HG02642 (cell line): ENCODE results near the gene BICC1.

Experiments used
- ATAC-seq: cut with Tn5 transposase; IDR thresholded peaks from one replicate; pipeline ENCODE4 v1.9.1; 2021; ENCODE audit warnings: mild to moderate bottlenecking; ENCODE audit not compliant: unreplicated experiment, poor library complexity

BICC1 gene

DNA sequence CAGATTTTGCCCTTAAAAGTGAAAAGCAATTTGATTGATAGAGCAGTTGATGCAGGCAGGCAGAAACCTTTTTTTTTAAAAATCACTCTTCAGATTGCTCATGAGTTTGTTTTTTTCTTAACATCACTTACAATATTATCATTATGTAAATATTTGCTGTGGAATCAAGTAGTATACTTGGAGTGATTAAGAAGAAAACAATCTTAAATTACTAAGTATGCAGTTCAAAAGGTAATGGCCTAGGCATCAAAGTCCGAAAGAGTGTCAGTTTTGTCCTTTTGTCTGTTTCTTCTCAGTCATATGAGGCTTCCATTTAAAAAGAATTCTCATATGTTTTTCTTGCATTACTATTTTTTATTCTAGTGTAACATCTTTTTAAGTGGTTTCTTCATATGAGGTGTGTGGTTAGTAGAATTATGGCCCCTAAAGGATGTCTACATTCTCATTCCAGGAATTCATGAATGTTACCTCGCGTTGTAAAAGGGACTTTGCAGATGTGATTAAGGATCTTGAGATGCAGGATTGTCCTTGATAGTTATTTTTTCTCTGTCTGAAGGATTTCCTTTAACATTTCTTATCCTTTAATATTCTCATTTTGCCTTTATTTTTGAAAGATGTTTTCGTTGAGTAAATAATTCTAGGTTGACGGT lies 44.0 kb downstream of the BICC1 start:
- no peak for ATAC-seq

GRCh38 chr10:58557714-58558113 lies 45.0 kb downstream of the BICC1 start:
- ATAC-seq = no peak

- ATAC-seq = no peak
These were observed 47.4 kb downstream of the BICC1 start for GRCh38 chr10:58560068-58560467.

DNA sequence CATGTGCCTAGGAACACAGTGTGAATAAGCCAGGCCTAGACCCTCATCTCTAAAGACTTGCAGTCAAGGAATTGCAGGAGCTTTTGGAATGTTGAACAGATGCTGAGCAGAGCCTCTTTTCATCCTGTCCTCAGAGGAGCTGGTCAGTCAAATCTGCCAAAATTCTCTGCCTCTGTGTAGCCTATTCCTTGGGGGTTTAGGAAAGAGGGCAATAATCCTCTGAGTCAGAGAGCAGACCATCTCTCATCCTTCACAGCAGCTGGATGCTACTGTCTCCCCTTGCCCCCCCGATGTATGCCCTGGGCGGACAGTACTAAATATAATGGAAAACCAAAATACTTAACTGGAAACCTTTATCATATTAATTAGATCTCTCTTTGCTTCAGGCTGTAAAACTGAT lies 52.6 kb downstream of the BICC1 start:
- no peak for ATAC-seq

- ATAC-seq = no peak
These were observed 55.0 kb downstream of the BICC1 start for GRCh38 chr10:58567652-58568051.

DNA sequence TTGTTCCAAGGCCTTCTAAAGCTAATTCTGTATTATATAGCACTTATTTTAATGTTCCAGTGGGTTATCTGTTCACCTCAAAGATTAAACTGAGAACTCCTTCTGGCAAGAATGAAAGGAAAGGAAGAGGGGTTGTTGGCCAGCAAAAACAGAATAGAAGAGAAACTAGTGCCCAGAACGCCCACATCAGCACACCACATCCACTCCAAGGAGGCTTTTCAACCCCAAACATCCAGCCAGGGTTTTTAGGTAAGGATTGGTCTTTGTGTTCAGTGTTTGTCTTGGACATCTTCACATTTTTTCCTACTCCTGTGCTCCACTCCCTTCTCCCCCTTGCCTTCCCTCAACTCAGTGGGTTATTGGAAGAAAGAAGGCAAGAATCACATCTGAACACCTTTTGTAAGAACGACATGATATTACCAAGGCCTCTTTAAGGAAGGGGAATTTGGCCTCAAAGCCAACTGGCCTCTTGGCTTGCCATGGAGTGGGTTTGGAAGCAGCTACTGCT lies 55.8 kb downstream of the BICC1 start:
- no peak for ATAC-seq

- ATAC-seq = no peak
These were observed 57.6 kb downstream of the BICC1 start for GRCh38 chr10:58570307-58570723.

- no peak for ATAC-seq
These were observed 58.3 kb downstream of the BICC1 start for GRCh38 chr10:58570979-58571378.

DNA sequence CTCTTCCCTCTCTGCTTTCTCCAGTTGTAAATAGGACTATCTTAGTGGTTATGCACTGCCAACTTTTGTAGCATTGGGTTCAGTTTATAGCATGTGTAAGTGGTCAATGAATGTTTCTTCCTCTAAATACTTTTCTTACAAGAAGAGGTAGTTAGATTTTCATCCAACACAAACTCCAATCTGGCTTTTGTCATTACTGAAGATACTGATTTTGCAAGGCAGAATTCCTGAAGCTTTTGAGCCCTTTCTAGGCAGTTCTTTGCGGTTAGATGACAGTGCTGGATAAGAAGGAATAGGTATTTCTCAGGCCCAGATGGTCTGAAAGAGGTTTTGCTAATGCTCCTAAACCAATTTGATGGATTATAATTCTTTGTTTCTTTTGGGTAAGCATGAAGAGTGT lies 60.5 kb downstream of the BICC1 start:
- ATAC-seq = no peak

DNA sequence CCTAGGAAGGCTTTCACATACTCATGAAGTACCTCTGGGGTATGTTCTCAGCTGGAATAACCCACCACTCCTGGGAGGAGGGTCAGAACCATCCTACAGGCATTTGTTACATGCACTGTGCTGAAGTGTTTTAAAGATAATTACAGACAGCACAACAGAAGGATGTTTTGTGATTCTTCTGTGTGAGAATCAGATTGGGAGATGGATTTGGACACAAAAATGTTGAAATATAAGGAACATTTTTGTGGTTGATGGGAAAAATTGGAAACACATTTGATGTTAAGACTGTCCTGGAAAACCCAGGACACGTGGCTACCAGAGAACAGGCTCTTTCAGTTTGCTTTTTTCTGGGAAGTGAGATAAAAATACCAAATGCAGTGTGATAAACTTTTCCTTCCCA lies 61.4 kb downstream of the BICC1 start:
- no peak for ATAC-seq

GRCh38 chr10:58575491-58575890 lies 62.8 kb downstream of the BICC1 start:
- no peak for ATAC-seq

DNA sequence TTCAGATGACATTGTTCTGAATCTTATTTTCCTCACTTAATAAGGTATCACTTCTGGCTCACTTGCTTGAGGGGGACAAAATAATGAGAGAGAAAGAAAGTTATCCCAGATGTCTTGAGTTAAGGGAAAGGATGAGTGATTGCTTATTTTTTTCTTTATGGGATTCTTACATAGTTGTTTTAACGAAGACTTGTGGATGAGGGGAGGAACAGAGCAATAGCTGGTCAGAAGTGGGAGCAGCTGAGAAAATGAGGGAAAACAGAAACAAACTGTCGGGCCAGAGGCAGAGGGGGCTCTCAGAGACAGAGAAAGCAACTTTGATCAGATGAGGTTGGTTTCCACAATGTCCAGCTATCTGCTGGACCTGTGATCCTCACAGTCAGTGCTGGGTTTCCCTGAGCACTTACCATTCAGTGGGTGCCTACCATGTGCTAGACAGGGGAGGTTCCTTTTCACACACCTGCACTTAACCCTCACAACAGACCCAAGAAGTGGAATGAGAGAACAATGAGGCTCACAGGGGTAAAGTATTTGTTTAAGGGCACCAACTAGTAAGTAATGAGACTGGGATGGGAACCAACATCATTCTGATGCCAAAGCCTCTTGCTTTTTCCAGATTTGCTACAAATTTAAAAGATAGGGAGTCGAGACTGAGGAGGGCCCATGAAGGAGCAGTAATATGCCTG lies 64.2 kb downstream of the BICC1 start:
- ATAC-seq = no peak

DNA sequence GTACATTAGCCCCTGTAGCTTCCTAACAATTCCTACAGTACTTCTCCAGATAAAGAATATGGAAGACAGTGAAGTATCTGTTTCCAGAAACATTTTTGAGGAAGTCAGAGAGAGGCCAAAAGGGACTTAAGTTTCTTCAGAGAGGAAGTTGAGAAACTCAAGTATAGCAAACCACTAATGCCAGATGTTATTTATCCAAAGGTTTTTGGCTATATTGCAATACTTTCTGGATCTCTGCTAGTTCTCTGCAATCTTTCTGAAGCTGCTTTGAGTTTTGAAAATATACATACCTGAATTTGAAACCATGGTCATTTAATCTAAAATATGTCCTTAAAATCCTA lies 64.7 kb downstream of the BICC1 start:
- ATAC-seq = no peak

DNA sequence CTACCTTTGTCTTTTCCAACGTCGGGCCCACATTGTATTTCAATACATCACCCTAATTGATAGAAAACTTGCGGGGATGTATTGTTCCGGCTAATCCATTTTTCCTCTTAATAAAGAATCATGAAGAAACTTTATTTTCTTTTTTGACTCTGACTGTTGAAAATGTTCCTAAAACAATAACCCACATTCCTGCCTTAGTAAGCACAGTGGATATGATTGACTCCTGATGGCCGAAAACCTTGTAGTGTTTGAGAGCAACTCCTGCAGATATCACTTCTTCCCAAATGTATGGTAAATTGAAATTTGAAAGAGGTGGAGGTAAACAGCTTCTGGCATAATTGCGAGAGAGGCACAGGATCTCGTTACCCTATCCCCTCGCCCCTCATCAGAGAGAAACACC lies 65.7 kb downstream of the BICC1 start:
- no peak for ATAC-seq

DNA sequence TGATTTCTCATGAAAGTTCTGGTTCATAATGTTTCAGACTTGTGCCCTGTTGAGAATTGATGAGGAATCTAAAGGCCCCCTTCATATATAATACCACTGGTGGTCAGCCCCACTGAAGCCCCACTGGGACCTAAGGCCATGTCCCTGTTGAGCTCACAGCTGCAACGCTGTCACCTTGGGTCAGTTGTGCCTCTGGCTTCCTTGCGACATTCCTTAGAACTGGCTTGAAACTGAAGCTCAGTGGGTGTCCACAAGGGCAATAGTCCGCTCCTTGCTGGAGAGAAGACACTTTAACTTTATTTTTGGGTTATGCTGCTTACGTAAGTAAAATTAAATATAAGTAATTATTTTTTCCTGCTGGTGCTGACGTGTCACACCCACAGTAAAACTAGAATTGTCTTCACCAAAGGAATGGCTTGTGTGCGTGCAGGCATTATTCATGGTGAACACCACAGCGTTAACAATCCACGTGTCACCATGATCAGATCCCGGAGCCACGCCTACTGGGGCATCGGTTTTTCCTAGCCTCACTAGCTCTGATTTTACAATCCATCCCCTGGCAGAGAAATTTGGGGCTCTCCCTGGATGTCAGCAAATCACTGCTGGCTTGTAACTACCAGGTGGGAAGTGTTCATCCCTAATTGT lies 66.5 kb downstream of the BICC1 start:
- no peak for ATAC-seq

GRCh38 chr10:58582045-58582444 lies 69.4 kb downstream of the BICC1 start:
- ATAC-seq = no peak

- no peak for ATAC-seq
These were observed 72.8 kb downstream of the BICC1 start for GRCh38 chr10:58585435-58585834.

DNA sequence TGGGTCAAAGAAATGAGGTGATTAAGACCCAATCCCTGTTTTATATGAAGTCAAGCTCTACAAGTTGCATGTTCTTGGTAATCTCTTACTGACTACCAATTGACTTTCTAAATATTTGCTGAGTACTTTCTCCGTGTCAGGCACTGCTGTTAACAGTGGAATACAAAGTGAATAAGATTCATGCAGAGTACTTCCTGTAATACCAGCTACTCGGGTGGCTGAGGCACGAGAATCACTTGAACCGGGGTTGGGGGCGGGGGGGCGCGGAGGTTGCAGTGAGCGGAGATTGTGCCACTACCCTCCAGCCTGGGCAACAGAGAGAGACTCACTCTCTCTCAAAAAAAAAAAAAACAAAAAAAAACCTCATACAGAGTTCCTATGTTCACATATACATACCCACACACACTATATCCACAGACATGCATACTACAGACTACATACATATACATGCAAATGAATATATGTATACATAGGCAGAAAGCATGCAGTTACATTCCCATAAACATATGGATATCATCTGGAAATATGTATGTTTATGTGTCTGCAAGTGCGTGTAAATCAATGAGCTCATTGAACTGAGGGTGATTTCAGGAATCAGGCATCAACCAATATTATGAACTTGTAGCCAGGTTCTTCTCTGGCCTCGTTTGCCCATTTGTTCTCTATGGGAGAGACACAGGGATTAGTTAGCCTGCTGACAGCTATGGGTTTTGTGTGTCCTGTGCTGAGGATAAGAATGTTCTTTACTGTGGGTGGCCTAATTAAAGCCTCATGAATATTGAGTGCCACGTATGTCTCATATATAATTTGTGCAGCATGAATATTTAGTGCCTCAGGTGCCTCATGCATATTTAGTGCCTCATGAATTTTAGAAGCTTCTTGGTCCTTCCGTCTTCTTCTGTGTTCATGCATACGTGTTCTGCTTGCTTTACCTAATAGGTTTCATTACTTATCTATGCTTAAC lies 73.9 kb downstream of the BICC1 start:
- ATAC-seq = no peak

DNA sequence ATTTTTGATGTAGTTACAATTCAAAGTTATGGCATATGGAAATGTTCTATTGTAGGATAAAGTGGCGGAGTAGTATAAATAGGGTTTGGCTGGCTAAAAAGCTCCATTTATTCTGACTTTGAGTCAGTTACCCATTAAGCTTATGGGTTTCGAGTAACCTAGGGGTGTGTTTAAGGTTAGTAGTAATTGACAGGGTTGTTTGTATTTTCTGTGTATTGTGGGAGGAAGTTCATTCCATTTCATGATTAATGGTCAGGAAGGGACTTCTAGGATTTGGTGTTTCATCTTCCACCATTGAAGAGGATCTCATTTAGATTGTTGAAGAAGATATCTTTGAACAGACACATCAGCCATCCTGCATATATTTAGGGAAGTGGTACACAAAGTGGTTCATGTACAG lies 75.0 kb downstream of the BICC1 start:
- ATAC-seq = no peak

DNA sequence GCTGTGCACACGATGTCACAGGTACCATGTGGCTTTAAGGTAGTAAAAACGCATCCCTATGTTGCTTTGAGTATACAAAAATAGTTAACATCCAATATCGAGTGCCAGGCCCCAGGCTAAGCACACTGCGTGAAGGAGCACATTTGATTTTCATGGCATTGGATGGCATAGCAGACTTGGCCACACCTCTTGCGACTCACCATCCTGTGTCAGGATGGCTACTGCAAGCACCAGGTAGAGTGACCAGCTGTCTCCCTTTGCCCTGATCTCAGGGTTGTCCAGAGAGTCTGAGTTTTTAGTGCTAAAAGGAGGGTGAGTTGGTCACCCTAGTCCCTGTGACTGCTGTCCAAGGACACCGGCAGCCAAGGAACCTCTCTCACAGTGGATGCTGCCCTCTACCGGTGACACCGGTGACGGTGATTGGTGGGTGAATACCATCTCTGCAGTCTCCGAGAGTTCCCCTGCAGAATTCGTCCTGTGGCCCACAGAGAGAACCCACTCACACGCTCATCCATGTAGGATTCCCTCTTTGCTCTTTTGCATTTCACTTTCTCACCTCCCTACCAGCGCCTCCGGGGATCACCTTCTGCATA lies 76.1 kb downstream of the BICC1 start:
- ATAC-seq = no peak
